ENCODE measurements around the gene SLC44A5.
"Not testable (repeated sequence)": the region's sequence is repeated elsewhere in the genome, so short reads cannot be mapped to it uniquely, and the experiment has no call there.

DNA sequence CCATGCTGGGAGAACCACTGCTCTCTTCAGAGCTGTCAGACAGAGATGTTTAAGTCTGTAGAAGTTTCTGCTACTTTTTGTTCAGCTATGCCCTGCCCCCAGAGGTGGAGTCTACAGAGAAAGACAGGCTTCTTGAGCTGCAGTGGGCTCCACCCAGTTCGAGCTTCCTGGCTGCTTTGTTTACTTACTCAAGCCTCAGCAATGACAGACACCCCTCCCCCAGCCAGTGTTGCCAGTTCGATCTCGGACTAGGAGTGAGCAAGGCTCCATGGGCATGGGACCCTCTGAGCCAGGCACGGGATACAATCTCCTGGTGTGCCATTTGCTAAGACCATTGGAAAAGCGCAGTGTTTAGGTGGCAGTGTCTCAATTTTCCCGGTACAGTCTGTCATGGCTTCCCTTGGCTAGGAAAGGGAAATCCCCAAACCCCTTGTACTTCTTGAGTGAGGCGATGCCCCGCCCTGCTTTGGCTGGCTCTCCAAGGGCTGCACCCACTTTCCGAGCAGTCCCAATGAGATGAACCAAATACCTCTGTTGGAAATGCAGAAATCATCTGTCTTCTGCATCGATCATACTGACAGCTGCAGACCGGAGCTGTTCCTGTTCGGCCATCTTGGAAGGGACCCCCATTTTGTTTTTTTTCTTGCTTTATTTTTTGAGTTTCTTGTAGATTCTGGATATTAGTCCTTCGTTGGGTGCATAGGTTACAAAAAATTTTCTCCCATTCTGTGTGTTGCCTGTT is 429.5 kb downstream of the SLC44A5 start:
- TF ChIP-seq, protein P1, sequence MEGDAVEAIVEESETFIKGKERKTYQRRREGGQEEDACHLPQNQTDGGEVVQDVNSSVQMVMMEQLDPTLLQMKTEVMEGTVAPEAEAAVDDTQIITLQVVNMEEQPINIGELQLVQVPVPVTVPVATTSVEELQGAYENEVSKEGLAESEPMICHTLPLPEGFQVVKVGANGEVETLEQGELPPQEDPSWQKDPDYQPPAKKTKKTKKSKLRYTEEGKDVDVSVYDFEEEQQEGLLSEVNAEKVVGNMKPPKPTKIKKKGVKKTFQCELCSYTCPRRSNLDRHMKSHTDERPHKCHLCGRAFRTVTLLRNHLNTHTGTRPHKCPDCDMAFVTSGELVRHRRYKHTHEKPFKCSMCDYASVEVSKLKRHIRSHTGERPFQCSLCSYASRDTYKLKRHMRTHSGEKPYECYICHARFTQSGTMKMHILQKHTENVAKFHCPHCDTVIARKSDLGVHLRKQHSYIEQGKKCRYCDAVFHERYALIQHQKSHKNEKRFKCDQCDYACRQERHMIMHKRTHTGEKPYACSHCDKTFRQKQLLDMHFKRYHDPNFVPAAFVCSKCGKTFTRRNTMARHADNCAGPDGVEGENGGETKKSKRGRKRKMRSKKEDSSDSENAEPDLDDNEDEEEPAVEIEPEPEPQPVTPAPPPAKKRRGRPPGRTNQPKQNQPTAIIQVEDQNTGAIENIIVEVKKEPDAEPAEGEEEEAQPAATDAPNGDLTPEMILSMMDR (IDR thresholded peaks at IDR 0.05) = not testable (repeated sequence)
- not testable (repeated sequence) for TF ChIP-seq POLR2A, EP300 (IDR thresholded peaks at IDR 0.05)
